HL-60/S4 (cell line): ENCODE data around the gene CLEC4F.

ENCODE experiments used
- in situ Hi-C: fragments of 300-500 bp; cut with MboI; formaldehyde crosslinking; loops from 2 replicates; pipeline ENCODE4 v1.14.3; 2022; ENCODE audit warnings: low sequenced_read_pairs

Gene CLEC4F

GRCh38 chr2:70790136-70790828, 30.1 kb downstream of the CLEC4F start, which contains the start of gene FIGLA:
TSS of gene FIGLA (minus strand) at chr2:70790643. CDS start at chr2:70790638, 5 bp downstream.
- in situ Hi-C loops = loop anchor here (10.0 kb wide), 1 partner anchor 155 kb away; no protein-coding TSS in a partner anchor

GRCh38 chr2:70789304-70790135, 30.9 kb downstream of the CLEC4F start:
- in situ Hi-C loops = loop anchor here (10.0 kb wide), 2 partner anchors 135 to 155 kb away; no protein-coding TSS in a partner anchor

GRCh38 chr2:70785137-70785911, 35.1 kb downstream of the CLEC4F start:
- in situ Hi-C loops = loop anchor here (10.0 kb wide), 1 partner anchor 131 kb away; no protein-coding TSS in a partner anchor

GRCh38 chr2:70784320-70784719, 36.1 kb downstream of the CLEC4F start:
- in situ Hi-C loops = loop anchor here (10.0 kb wide), 1 partner anchor 130 kb away; no protein-coding TSS in a partner anchor

GRCh38 chr2:70779911-70780545, 40.4 kb downstream of the CLEC4F start:
- in situ Hi-C loops = loop anchor here (10.0 kb wide), 2 partner anchors 125 to 475 kb away; partner anchors contain the start of gene FAM136A

- in situ Hi-C loops = loop anchor here (10.0 kb wide), 1 partner anchor 475 kb away; the partner anchor contains the start of gene FAM136A
Measured at GRCh38 chr2:70779491-70779890, 40.9 kb downstream of the CLEC4F start.

- in situ Hi-C loops = loop anchor here (10.0 kb wide), 1 partner anchor 474 kb away; the partner anchor contains the start of gene FAM136A
Measured at GRCh38 chr2:70778676-70779075, 41.7 kb downstream of the CLEC4F start.

- in situ Hi-C loops = loop anchor here (10.0 kb wide), 1 partner anchor 473 kb away; the partner anchor contains the start of gene FAM136A
Measured at GRCh38 chr2:70777450-70777849, 42.9 kb downstream of the CLEC4F start.

- in situ Hi-C loops = loop anchor here (10.0 kb wide), 1 partner anchor 471 kb away; the partner anchor contains the start of gene FAM136A
Measured at GRCh38 chr2:70776266-70776665, 44.1 kb downstream of the CLEC4F start.

GRCh38 chr2:70775141-70775540, 45.3 kb downstream of the CLEC4F start:
- in situ Hi-C loops = loop anchor here (10.0 kb wide), 1 partner anchor 470 kb away; the partner anchor contains the start of gene FAM136A

GRCh38 chr2:70772486-70773155, 47.8 kb downstream of the CLEC4F start:
- in situ Hi-C loops = loop anchor here (10.0 kb wide), 1 partner anchor 468 kb away; the partner anchor contains the start of gene FAM136A

GRCh38 chr2:70771446-70771845, 49.0 kb downstream of the CLEC4F start:
- in situ Hi-C loops = loop anchor here (10.0 kb wide), 1 partner anchor 467 kb away; the partner anchor contains the start of gene FAM136A

GRCh38 chr2:70769450-70769849, 50.9 kb downstream of the CLEC4F start:
- in situ Hi-C loops = no loop called here

GRCh38 chr2:70768590-70769085, 51.8 kb downstream of the CLEC4F start:
- in situ Hi-C loops = no loop called here

- in situ Hi-C loops = no loop called here
Measured at GRCh38 chr2:70767699-70768589, 52.5 kb downstream of the CLEC4F start, which contains the start of gene ADD2. TSS of gene ADD2 (minus strand) at chr2:70768200. CDS start at chr2:70706408, 61,792 bp downstream.

- in situ Hi-C loops = no loop called here
Measured at GRCh38 chr2:70767079-70767698, 53.2 kb downstream of the CLEC4F start.

GRCh38 chr2:70766357-70767078, 53.9 kb downstream of the CLEC4F start:
- in situ Hi-C loops = no loop called here
